Cerebellar nuclear complex (tissue), 1 donor: Measurements from ENCODE around the gene WNK1.
"Not testable (repeated sequence)": the region's sequence is repeated elsewhere in the genome, so short reads cannot be mapped to it uniquely, and the experiment has no call there.

Experiments used
- DNase-seq, 2 experiments: peaks; one replicate each; lab custom pipeline; 2025; lab: John Stamatoyannopoulos, UW

Gene WNK1

GRCh38 chr12:817941-818600 lies 65.7 kb downstream of the WNK1 start:
- no peak for DNase-seq

- no peak for DNase-seq
Measured at GRCh38 chr12:818733-819132, 66.4 kb downstream of the WNK1 start.

- no peak for DNase-seq
Measured at GRCh38 chr12:820336-820735, 68.0 kb downstream of the WNK1 start.

DNA sequence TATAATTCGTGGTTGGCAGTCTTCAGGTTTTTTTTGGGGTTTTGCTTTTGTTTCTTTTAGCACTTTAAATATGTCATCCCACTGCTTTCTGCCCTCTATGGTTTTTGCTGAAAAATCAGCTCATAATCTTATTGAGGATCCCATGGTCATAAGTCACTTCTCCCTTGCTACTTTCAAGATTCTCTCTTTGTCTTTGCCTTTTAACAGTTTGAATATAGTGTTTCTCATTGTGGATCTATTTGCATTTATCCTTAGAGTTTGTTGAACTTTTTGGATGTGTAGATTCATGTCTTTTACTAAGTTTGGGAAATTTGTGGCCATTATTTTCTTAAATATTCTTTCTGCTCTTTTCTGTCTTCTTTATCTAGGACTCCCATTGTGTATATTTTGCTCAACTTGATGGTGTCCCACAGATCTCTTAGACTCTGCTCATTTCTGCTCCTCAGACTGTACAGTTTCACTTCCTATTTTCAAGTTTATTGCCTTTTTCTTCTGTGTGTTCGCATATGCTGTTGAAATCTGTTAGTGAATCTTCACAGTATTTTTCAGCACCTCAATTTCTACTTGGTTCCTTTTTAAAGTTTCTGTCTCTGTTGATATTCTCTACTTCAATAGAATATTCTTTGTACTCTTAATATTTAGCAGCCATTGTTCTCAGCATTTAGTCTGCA lies 70.8 kb downstream of the WNK1 start:
- DNase-seq: no peak

- no peak for DNase-seq
Measured at GRCh38 chr12:826331-826730, 74.0 kb downstream of the WNK1 start.

DNA sequence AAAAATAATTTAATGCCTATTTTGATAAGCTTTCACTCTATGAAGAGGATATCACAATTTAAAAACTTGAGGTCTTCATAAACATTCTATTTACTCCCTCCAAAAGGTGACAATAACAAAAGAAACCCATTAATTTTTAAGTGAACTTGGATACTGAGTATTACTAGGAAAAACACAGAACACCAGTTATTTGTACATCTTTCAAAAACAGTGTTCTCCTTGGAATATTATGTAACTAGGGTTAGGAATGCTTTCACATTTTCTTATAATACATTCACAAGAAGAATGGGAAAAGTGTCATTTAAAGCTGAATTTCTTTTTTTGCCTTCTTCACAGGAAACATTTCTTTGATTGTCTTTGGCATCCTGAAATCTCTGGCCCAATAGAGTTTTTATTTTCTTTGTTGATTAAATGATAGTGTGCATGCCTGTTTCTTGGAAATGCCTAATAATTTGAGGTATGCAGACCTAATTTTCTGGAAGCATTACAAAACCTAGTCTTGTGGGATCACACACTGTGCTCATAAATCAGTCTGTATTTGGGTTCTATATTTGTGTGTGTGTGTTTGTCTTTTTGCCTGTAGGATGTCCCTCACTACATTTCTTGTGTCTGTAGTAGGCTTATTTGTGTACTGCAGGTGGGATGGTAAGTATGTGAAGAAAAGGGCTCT lies 76.5 kb downstream of the WNK1 start:
- DNase-seq: no peak

- DNase-seq: no peak
Measured at GRCh38 chr12:830111-830867, 77.9 kb downstream of the WNK1 start.

DNA sequence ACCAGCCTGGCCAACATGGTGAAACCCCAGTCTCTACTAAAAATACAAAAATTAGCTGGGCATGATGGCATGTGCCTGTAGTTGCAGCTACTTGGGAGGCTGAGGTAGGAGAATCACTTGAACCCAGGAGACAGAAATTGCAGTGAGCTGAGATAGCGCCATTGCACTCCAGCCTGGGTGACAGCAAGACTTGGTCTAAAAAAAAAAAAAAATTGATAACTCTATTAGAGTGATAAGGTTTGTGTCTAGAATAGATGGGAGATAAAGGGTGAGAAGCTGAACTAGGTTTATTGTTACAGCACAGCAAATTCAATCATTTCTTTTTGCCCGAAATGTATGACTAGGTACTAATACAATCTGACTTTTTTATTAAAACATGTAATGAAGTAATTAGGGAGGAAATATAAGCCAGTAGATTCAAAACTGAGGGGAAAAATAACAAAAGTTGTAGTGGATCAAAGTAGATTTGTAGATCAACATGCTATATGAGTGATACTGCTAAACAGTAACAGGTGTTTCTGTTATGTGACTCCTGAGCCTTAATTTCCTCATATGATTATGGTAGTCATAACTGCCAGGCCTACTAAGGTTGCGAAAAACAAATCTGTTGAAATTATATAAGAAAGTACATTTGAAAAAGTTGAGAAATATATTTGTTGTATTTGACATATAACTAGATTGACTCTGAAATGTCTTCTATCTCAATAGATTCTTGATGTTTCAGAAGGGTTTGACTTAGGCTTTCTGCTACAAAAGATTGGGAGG lies 83.6 kb downstream of the WNK1 start:
- DNase-seq: no peak

- no peak for DNase-seq
Measured at GRCh38 chr12:836952-837351, 84.6 kb downstream of the WNK1 start.

DNA sequence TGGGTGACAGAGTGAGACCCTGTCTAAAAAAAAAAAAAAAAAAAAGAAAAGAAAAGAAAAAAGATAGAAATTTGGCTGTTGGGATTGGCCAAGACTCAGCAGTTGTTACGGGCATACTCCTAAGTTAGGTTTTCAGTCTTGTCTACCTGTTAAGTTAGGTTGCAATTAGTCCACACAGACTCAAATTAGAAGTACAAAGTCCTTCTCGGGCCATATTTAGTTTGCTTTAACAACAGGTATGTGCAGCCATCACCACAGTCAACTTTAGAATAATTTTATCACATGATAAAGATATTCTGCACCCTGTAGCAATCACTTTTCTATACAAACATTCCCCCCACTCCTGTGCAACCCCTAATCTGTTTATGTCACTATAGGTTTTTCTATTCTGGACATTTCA lies 85.2 kb downstream of the WNK1 start:
- DNase-seq: no peak

- no peak for DNase-seq
Measured at GRCh38 chr12:843609-844008, 91.2 kb downstream of the WNK1 start.

DNA sequence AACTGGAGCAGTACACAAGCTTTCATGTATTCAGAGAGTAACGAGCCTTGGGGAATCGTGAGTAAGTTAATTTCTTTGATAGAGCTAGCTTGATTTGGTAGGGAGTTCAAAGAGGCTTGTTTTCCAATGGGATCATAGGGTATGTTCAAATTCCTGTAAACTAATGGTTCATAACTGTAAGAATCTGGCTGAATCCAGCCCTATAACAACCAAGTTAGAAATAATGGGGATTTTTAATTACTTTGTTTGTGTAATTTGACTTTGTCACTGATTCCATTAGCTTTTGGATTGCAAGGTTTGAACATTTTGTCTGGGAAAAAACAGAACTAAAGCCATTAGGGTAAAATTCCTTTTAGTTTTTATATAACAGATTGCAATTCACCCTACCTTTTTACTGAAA lies 94.0 kb downstream of the WNK1 start:
- DNase-seq: no peak

DNA sequence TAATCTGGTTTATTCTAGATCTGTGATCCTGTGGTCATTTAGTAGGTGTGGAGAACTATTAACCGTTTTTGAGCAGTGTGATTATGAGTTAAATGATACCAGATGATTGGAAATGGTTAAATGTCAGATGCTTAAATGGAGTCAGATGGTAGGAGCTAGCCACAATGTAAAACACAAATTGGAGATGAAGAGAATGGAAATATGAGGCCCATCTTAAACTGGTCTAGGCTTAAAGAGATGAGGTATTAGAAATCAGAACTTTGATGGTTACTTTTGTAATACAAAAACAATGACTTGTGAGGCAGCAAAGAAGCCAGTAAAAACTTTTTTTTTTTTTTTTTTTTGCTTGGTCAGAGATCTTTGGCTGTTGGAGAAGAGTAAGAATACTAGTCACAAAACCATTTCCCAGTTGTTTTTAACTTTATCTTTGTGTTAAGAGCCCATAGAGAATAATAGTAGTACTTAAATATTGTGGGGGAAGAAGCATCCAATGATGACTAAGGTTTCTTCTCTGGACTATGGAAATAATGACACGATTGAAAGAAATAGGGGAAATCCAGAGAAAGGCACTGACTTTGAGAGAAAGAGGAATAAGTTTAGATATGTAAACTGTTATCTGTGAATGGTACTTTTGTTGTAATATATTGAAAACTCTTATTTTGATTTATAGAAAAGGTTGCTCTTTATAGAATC lies 95.9 kb downstream of the WNK1 start:
- DNase-seq: no peak

DNA sequence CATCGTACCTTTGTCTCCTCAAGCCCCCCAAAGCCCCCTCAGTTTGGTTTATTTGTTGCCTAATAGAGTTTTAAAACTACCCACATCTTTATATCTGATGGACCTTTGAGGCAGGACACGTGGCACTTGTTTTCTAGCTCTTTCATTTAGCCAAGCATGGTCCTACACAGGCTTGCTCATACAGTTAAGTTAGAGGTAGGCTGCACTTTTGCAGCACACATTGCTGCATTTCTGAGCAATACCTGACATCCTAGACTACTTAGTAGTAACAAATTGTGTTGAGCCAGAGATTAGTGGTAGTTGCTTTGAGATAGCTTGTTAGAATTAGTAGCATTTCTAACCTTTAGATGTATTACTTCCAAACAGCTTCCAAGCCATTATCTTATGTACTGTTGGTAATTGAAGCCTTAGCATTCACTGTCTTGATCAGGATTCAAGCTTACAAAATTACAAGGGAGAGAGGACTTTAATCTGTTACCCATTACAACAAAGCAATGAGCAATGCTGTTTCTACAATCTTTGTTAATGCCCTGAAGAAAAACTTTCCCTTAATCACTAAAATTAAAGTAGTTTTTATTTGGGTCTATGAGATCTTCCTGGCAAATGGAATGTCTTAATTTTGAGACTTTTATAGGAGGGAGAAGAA lies 96.6 kb downstream of the WNK1 start:
- DNase-seq: no peak

DNA sequence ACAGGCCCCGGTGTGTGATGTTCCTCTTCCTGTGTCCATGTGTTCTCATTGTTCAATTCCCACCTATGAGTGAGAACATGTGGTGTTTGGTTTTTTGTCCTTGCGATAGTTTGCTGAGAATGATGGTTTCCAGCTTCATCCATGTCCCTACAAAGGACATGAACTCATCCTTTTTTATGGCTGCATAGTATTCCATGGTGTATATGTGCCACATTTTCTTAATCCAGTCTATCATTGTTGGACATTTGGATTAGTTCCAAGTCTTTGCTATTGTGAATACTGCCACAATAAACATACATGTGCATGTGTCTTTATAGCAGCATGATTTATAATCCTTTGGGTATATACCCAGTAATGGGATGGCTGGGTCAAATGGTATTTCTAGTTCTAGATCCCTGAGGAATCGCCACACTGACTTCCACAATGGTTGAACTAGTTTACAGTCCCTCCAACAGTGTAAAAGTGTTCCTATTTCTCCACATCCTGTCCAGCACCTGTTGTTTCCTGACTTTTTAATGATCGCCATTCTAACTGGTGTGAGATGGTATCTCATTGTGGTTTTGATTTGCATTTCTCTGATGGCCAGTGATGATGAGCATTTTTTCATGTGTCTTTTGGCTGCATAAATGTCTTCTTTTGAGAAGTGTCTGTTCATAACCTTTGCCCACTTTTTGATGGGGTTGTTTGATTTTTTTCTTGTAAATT lies 97.5 kb downstream of the WNK1 start:
- DNase-seq: not testable (repeated sequence)

DNA sequence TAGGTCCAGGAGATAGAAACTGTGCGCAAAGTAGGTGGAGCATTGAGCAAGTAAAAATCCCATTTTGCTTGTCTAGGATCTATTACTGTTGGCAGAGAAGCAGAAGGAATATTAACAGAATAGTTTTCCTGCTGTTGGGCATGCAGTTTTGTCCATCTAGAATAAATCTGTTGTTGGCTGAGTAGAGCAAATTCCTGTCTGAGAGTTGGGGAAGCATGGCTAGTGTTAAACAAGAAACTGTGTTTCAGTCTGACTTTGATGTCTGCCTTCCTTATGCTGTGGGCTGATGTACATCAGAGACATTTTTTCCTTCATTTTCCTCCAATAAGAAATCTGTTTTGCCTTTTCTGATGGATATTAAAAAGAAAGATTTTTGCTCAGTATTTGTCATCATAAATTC lies 99.0 kb downstream of the WNK1 start:
- DNase-seq: no peak

DNA sequence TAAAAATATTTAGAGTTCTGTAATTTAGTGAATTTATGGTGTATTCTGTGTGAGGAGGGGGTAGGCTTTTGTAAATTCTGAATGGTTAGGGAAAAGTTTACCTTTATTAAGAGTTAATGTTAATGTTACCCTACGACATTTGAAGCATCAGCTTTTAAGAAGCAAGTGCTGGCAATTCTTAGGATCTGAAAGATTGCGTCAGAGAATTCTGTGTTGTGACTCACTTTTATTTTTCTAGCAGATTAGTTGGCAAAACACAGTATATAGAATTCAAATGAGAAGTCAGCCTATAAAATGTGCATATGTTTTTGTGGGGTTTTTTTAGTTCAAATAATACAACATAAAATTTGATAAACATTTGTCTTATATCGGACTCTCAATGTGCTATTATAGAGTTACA lies 99.5 kb downstream of the WNK1 start:
- DNase-seq: no peak

- no peak for DNase-seq
Measured at GRCh38 chr12:852864-853263, 100.5 kb downstream of the WNK1 start.

GRCh38 chr12:857611-858010 lies 105.2 kb downstream of the WNK1 start:
- DNase-seq: no peak

DNA sequence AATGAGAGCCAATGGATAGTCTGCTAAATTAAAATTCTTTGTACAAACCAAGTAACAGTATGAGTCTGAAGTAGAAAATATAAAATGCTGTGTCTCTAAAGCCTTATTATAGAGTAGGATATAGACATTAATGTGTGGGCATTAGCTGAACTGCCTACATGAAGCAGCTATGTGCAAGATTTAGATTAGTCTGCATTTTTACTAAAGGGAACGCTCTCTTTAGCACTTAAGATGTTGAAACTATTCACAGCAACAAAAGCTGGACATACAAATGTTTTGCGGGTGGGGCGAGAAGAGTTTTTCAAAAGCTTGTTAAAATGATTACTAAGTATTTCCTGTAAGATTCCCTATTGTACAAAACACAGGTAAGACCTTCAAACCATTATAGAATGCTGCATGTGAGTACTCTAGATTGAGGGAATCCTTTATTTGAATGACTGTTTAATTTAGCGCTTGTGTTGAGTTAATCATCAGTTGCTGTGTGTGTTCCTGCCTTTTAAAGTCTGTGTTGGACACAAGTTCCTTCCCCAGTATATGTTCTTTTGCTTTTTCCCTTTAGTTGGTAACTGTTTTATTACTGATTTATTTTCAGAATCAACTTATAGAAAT lies 110.0 kb downstream of the WNK1 start:
- no peak for DNase-seq
